PC-3 (cell line): ENCODE data around the gene GPR89B. TPM values are rescaled to one million over a fixed set of nuclear protein-coding genes. Genes with fewer than 3 reads are reported as not detected.

Source experiments
- ATAC-seq: fragments of 200-7000 bp; cut with Tn5 transposase; 2 replicates; pipeline ENCODE4 v1.9.1; 2020; ENCODE audit warnings: mild to moderate bottlenecking, moderate library complexity
- BruUV-seq: library from RNA; stranded (reverse); fragments of 400-500 nt; replicated peaks from 2 replicates; lab custom pipeline; 2021; lab: Mats Ljungman, UMichigan
- CTCF ChIA-PET: fragments of 300-600 bp; sonication (Branson Sonifier 250); formaldehyde crosslinking; loops from one replicate; lab custom pipeline; 2022; ENCODE audit warnings: antibody characterized with exemption; lab: Charles Lee
- POLR2A ChIA-PET: fragments of 300-600 bp; sonication (Branson Sonifier 250); formaldehyde crosslinking; loops from one replicate; lab custom pipeline; 2022; ENCODE audit warnings: antibody characterized with exemption; ENCODE audit not compliant: unreplicated experiment; lab: Charles Lee
- DNase-seq: peaks from one replicate; pipeline ENCODE4 v3.0.0-alpha.2; 2015
- H2AFZ ChIP-seq: fragments of 300-600 bp; sonication (generic); 2 replicates; pipeline ENCODE4 v1.6.0; 2016; ENCODE audit warnings: antibody characterized with exemption, low read length
- H3F3A ChIP-seq: fragments of 300-600 bp; sonication (generic); one replicate; pipeline ENCODE4 v1.6.0; 2017; ENCODE audit warnings: antibody characterized with exemption, low read length, control low read depth, mild to moderate bottlenecking; ENCODE audit not compliant: unreplicated experiment
- H3K27ac ChIP-seq: fragments of 300-600 bp; sonication (generic); 2 replicates; pipeline ENCODE4 v1.5.1; 2016; ENCODE audit warnings: mild to moderate bottlenecking, low read length
- H3K27me3 ChIP-seq: fragments of 300-600 bp; sonication (generic); 2 replicates; pipeline ENCODE4 v1.6.1; 2016; ENCODE audit warnings: low read length, mixed read lengths
- H3K36me3 ChIP-seq: fragments of 300-600 bp; sonication (generic); 2 replicates; pipeline ENCODE4 v1.6.1; 2016; ENCODE audit warnings: low read depth, mixed run types, low read length, mixed read lengths
- H3K4me1 ChIP-seq: fragments of 300-600 bp; sonication (generic); 2 replicates; pipeline ENCODE4 v1.5.1; 2016; ENCODE audit warnings: low read length; ENCODE audit not compliant: insufficient read depth
- H3K4me2 ChIP-seq: fragments of 300-600 bp; sonication (generic); 2 replicates; pipeline ENCODE4 v1.6.0; 2016; ENCODE audit warnings: low read length
- H3K4me3 ChIP-seq: fragments of 300-600 bp; sonication (generic); 2 replicates; pipeline ENCODE4 v1.5.1; 2016; ENCODE audit warnings: mild to moderate bottlenecking, low read length, mixed read lengths
- H3K79me2 ChIP-seq: fragments of 300-600 bp; sonication (generic); 2 replicates; pipeline ENCODE4 v1.6.1; 2017; ENCODE audit warnings: low read length, mixed read lengths
- H3K9ac ChIP-seq: fragments of 300-600 bp; sonication (generic); 2 replicates; pipeline ENCODE4 v1.6.0; 2016; ENCODE audit warnings: mild to moderate bottlenecking, low read length
- H3K9me2 ChIP-seq: fragments of 300-600 bp; sonication (generic); replicated peaks from 2 replicates; pipeline ENCODE4 v1.6.1; 2016; ENCODE audit warnings: mixed run types, low read length, mixed read lengths
- H3K9me3 ChIP-seq: fragments of 300-600 bp; sonication (generic); 2 replicates; pipeline ENCODE4 v1.6.1; 2016; ENCODE audit warnings: low read length, mixed read lengths
- H4K20me1 ChIP-seq: fragments of 300-600 bp; sonication (generic); 2 replicates; pipeline ENCODE4 v1.6.1; 2016; ENCODE audit warnings: low read length, mixed read lengths
- EZH2 ChIP-seq: fragments of 300-600 bp; sonication (generic); IDR thresholded peaks from one replicate; pipeline ENCODE4 v1.6.1; 2017; ENCODE audit warnings: antibody characterized with exemption, mild to moderate bottlenecking, low read length; ENCODE audit not compliant: unreplicated experiment
- EZH2phosphoT487 ChIP-seq: fragments of 300-600 bp; sonication (generic); IDR thresholded peaks from 2 replicates; pipeline ENCODE4 v1.6.1; 2018; ENCODE audit warnings: mild to moderate bottlenecking, antibody characterized with exemption, low read length, borderline replicate concordance
- intact Hi-C: fragments of 100-400 bp; cut with micrococcal nuclease; formaldehyde crosslinking; loops from 2 replicates; pipeline ENCODE4 v1.9.0; 2023
- total RNA-seq: library from RNA; depleted of rRNA; stranded (reverse); fragments of >200 nt; gene quantifications from 2 replicates; pipeline ENCODE4 v1.2.3, GENCODE V29; 2014
- TF ChIP-seq, protein P1 (sequence below): fragments of 300-600 bp; sonication (generic); conservative IDR thresholded peaks from 2 replicates; pipeline ENCODE4 v1.5.1; 2017; ENCODE audit warnings: antibody characterized with exemption, low read depth, mild to moderate bottlenecking, low read length

The GPR89B gene
- total RNA-seq, 1 experiment from 2014 or later = 23.4 TPM

DNA sequence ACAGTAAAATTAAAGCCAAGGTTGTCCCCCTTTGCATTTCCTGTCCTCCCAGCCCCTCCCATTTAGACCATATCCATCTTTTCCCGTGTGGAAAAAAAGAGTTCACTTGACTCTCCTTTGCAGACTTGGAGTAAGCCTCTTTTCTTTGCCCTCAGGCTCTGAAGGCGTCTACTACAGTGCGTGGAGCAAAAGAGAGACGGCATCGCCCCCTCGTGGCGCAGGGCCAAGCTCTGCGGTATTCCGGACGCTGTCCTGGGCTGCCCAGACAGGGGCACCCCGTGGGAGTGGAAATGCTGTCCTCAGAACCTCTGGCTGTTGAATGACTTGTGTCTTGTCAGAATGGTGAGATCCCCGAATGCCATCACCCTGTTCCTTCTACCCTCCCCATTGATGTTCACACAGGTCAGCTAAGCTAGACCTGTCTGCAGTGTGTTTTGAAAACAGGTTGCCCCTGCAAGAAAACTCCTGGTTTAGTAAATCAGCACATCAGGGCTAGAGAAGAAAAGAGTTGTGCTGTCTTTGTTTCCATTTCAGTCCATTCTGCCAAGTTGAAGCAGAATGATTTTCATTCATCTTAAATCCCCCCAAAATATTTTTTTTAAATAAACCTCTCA lies 37.9 kb upstream of the GPR89B start:
- POLR2A ChIA-PET = no interaction called here
- Histone ChIP-seq H3K9me3 (no peaks in the 10 kb centered on the region), H3K27ac (no peak overlapping the region), H3F3A (no peaks in the 10 kb centered on the region), H3K27me3 (no peaks in the 10 kb centered on the region), H3K9me2 (no peaks in the 10 kb centered on the region), H3K36me3 (no peaks in the 10 kb centered on the region), H4K20me1 (no peaks in the 10 kb centered on the region), H3K4me3 (no peak overlapping the region), H3K4me1 (peaks cover 26% of the 10 kb centered on the region), H3K79me2 (no peaks in the 10 kb centered on the region), H2AFZ (peak overlapping the region; percentile 63), H3K4me2 (peak overlapping the region; percentile 13; the same call in 1 of the 2 replicates), H3K9ac (no peak overlapping the region)
- CTCF ChIA-PET = no interaction called here
- peak; percentile 97 for DNase-seq
- ATAC-seq = peak; percentile 86
- intact Hi-C loops = loop anchor here (1.0 to 10.0 kb wide), 7 partner anchors 166 to 615 kb away; no protein-coding TSS in a partner anchor
- no TSS peak for BruUV-seq
- TF ChIP-seq EZH2 (no peak), EZH2phosphoT487 (no peak)
- TF ChIP-seq, protein P1, sequence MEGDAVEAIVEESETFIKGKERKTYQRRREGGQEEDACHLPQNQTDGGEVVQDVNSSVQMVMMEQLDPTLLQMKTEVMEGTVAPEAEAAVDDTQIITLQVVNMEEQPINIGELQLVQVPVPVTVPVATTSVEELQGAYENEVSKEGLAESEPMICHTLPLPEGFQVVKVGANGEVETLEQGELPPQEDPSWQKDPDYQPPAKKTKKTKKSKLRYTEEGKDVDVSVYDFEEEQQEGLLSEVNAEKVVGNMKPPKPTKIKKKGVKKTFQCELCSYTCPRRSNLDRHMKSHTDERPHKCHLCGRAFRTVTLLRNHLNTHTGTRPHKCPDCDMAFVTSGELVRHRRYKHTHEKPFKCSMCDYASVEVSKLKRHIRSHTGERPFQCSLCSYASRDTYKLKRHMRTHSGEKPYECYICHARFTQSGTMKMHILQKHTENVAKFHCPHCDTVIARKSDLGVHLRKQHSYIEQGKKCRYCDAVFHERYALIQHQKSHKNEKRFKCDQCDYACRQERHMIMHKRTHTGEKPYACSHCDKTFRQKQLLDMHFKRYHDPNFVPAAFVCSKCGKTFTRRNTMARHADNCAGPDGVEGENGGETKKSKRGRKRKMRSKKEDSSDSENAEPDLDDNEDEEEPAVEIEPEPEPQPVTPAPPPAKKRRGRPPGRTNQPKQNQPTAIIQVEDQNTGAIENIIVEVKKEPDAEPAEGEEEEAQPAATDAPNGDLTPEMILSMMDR = peak; percentile 98

DNA sequence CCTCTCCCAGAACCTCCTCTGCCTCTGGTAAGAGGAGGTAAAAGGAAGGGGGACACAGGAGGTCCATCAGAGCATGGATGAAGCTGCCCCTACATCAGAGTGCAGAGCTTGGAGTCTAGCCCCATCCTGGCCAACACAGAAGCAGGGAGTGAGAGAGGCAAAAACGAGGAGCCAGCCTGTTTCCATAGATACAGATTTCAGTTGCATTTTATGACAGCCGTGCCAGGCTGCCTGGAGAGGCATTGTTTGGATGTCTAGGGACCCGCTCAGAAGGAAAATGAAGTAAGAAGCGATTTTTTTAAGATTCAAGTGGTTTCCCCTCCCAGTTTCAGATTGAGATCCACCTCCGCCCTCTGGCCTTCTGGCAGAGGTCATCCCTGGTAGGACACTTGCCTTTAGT lies 37.1 kb upstream of the GPR89B start:
- Histone ChIP-seq H4K20me1 (no peaks in the 10 kb centered on the region), H3K9me2 (no peaks in the 10 kb centered on the region), H2AFZ (no peak overlapping the region), H3K27me3 (no peaks in the 10 kb centered on the region), H3K9me3 (no peaks in the 10 kb centered on the region), H3K79me2 (no peaks in the 10 kb centered on the region), H3K4me2 (no peak overlapping the region), H3K9ac (no peak overlapping the region), H3K4me1 (peaks cover 32% of the 10 kb centered on the region), H3K4me3 (no peak overlapping the region), H3K27ac (no peak overlapping the region), H3F3A (no peaks in the 10 kb centered on the region), H3K36me3 (no peaks in the 10 kb centered on the region)
- ChIA-PET POLR2A (no interaction called here), CTCF (interaction anchor here (2.3 kb wide), 1 partner anchor 174 kb away, joined by 15 read pairs; no protein-coding TSS in a partner anchor)
- intact Hi-C loops = loop anchor here (2.0 to 10.0 kb wide), 4 partner anchors 174 to 616 kb away; no protein-coding TSS in a partner anchor
- no peak for ATAC-seq
- no peak for TF ChIP-seq EZH2phosphoT487
- TF ChIP-seq EZH2 = no peak
- TF ChIP-seq, protein P1 = no peak
- no peak for DNase-seq
- no TSS peak for BruUV-seq

DNA sequence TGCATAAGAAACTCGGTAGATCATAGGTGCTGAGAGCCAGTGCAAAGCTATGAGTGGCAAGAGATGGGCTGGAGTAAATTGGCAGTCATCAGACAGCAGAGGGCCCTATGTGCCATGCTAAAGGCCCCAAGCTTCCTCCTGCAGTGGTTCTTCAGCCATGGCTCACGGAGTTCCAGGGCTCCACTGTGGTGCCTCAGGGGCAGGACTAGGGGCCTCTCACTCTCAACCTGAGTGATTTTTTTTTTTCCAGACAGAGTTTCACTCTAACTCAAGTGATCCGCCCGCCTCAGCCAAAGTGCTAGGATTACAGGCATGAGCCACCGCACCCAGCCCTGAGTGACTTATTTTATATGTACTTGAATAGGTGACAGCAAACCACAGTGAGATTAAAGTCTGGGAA lies 36.0 kb upstream of the GPR89B start:
- peak overlapping the region; percentile 8 for H3K27ac ChIP-seq
- H3F3A ChIP-seq = no peaks in the 10 kb centered on the region
- no peaks in the 10 kb centered on the region for H3K9me3 ChIP-seq
- DNase-seq (peak; percentile 51), ATAC-seq (peak; percentile 22)
- H3K9me2 ChIP-seq = no peaks in the 10 kb centered on the region
- H2AFZ ChIP-seq = peak overlapping the region; percentile 36
- no peaks in the 10 kb centered on the region for H3K79me2 ChIP-seq
- peak overlapping the region; percentile 30 for H3K4me2 ChIP-seq
- BruUV-seq = no TSS peak
- no peak for TF ChIP-seq EZH2phosphoT487
- TF ChIP-seq, protein P1 = no peak
- TF ChIP-seq EZH2 = no peak
- intact Hi-C loops = loop anchor here (5.0 to 10.0 kb wide), 2 partner anchors 265 to 617 kb away; no protein-coding TSS in a partner anchor
- H3K4me3 ChIP-seq = no peak overlapping the region
- H4K20me1 ChIP-seq = no peaks in the 10 kb centered on the region
- no peaks in the 10 kb centered on the region for H3K27me3 ChIP-seq
- no peak overlapping the region for H3K9ac ChIP-seq
- ChIA-PET POLR2A (no interaction called here), CTCF (interaction anchor here (0.5 to 2.3 kb wide), 10 partner anchors 23 to 380 kb away, joined by 3 to 15 read pairs (median 4); no protein-coding TSS in a partner anchor)
- H3K4me1 ChIP-seq = peaks cover 35% of the 10 kb centered on the region
- no peaks in the 10 kb centered on the region for H3K36me3 ChIP-seq
